ENCODE measurements around the gene PARP12.

Gene PARP12

DNA sequence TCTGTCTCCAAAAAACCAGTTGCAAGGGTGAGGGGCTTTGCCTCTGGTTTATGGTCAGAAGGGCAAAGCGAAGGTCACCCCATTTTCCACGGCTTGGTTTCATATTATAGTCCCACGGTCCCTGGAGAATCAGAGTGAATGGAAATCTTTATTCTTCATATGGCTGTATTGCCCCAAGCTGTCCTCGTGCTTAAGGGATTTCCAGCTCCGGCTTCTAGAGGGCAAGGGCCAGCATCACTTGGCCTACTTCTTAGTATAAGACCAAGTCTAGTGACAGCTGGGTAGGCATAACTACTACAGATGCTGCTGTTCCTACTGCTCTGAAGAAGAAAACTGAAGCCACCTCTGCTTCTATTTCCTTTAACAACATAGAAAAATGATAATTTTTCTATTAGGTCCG lies 63.2 kb downstream of the PARP12 start:
- H3K36me3 ChIP-seq: peaks cover 35% of the 10 kb centered on the region

DNA sequence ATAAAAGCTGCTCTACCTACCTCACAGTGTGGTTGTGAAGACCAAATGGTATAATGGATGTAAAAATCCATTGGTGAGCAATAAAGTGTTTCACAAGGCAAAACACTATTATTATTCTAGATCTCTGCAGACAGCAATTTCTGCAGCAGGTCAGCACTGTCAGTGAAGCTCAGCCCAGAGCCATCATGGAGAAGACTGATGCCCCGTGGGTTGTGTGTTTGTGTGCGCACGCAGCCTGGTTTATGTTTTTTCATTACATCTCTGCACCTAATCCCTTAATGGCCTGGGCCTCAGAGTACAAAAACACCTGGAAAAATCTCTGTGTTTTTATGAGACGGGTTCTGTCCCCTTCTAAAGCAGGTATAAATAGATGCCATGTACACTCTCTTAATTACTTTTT lies 64.2 kb downstream of the PARP12 start:
- no peaks in the 10 kb centered on the region for H3K9me3 ChIP-seq
- peaks cover 32% of the 10 kb centered on the region for H3K36me3 ChIP-seq
- no peak overlapping the region for H3K4me3 ChIP-seq (ENCODE audit: low read depth in 1 of 2, low read length in 1 of 2)
- TF ChIP-seq, protein P1, sequence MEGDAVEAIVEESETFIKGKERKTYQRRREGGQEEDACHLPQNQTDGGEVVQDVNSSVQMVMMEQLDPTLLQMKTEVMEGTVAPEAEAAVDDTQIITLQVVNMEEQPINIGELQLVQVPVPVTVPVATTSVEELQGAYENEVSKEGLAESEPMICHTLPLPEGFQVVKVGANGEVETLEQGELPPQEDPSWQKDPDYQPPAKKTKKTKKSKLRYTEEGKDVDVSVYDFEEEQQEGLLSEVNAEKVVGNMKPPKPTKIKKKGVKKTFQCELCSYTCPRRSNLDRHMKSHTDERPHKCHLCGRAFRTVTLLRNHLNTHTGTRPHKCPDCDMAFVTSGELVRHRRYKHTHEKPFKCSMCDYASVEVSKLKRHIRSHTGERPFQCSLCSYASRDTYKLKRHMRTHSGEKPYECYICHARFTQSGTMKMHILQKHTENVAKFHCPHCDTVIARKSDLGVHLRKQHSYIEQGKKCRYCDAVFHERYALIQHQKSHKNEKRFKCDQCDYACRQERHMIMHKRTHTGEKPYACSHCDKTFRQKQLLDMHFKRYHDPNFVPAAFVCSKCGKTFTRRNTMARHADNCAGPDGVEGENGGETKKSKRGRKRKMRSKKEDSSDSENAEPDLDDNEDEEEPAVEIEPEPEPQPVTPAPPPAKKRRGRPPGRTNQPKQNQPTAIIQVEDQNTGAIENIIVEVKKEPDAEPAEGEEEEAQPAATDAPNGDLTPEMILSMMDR (IDR thresholded peaks at IDR 0.05): no peak
- H3K4me1 ChIP-seq (ENCODE audit: control insufficient read depth in 1 of 2, insufficient read depth in 1 of 2, low read depth in 1 of 2, low read length in 1 of 2): no peaks in the 10 kb centered on the region
- no peaks in the 10 kb centered on the region for H3K27me3 ChIP-seq
- H3K27ac ChIP-seq: no peak overlapping the region

More for the DNA sequence above, 63.2 kb downstream of the PARP12 start:
- no peak overlapping the region for H3K4me3 ChIP-seq (ENCODE audit: low read depth in 1 of 2, low read length in 1 of 2)
- H3K27me3 ChIP-seq: no peaks in the 10 kb centered on the region
- no peaks in the 10 kb centered on the region for H3K9me3 ChIP-seq
- TF ChIP-seq, protein P1 (IDR thresholded peaks at IDR 0.05): no peak
- H3K27ac ChIP-seq: no peak overlapping the region
- no peaks in the 10 kb centered on the region for H3K4me1 ChIP-seq (ENCODE audit: control insufficient read depth in 1 of 2, insufficient read depth in 1 of 2, low read depth in 1 of 2, low read length in 1 of 2)

DNA sequence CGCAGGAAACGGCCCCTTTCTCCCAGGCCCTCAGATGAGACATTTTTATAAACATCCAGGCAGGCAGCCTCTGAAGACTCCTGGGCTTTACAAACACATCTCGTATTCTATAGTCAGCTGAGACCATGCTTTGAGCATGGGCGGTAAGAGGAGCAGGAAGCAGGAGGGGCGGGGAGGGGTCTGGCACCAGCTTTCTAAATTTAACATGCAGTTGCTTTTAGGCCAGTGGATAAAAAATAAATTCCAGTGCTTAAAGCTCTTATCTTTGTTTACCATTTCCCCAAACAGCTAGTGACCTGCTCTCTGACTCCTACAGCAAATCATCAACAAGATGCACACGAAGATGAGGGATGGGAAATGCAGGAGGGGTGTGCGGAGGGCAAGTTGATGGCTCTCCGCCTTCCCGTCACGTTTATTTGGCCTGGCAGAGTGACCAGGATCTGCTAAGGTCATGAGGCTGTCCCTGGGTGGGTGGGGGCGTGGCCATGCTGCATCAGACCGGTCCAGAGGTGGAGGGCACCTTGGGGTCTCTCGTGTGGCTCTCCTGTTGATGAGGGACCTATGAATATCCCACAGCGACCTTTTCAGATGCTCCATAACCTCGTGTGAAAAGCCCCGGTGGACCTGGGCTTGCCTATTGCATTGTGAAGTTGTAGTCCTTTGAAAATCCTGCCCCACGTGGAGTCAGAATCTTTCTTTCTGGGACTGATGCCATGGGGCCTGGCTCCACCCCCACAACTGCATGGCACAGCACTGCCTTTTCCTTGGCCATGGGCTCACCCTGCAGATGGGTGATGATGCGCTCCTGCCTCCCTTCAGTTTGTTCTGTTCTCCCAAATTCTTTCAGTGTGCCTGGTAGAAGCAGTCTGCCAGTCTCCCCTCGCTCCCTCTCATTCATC lies 67.5 kb downstream of the PARP12 start:
- H3K9me3 ChIP-seq: no peaks in the 10 kb centered on the region
- TF ChIP-seq, protein P1 (IDR thresholded peaks at IDR 0.05): no peak
- H3K27me3 ChIP-seq: no peaks in the 10 kb centered on the region
- no peak overlapping the region for H3K27ac ChIP-seq
- peaks cover 40% of the 10 kb centered on the region for H3K36me3 ChIP-seq
- no peak overlapping the region for H3K4me3 ChIP-seq (ENCODE audit: low read depth in 1 of 2, low read length in 1 of 2)
- no peaks in the 10 kb centered on the region for H3K4me1 ChIP-seq (ENCODE audit: control insufficient read depth in 1 of 2, insufficient read depth in 1 of 2, low read depth in 1 of 2, low read length in 1 of 2)

DNA sequence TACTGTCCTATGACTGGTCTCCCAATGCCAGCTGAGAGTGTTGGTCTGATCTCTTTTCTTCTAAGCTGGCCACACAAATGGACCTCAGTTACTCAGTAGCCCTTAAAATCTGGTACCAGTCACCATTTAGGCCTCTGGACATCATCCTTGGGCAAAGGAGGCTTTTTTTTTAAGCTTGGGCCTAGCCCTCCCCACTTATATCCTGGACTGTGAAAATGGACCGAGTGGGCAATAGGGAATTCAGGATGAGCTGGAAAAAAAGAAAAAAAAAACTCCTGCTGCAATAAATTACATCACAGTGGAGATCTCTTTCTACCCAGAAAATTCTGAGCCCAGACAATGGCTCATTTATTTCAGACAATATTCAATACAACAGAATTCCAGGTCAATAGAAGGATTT lies 68.4 kb downstream of the PARP12 start:
- H3K4me3 ChIP-seq (ENCODE audit: low read depth in 1 of 2, low read length in 1 of 2): no peak overlapping the region
- no peaks in the 10 kb centered on the region for H3K27me3 ChIP-seq
- no peak overlapping the region for H3K27ac ChIP-seq
- TF ChIP-seq, protein P1 (IDR thresholded peaks at IDR 0.05): no peak
- H3K36me3 ChIP-seq: peaks cover 47% of the 10 kb centered on the region
- H3K4me1 ChIP-seq (ENCODE audit: control insufficient read depth in 1 of 2, insufficient read depth in 1 of 2, low read depth in 1 of 2, low read length in 1 of 2): no peaks in the 10 kb centered on the region
- no peaks in the 10 kb centered on the region for H3K9me3 ChIP-seq

DNA sequence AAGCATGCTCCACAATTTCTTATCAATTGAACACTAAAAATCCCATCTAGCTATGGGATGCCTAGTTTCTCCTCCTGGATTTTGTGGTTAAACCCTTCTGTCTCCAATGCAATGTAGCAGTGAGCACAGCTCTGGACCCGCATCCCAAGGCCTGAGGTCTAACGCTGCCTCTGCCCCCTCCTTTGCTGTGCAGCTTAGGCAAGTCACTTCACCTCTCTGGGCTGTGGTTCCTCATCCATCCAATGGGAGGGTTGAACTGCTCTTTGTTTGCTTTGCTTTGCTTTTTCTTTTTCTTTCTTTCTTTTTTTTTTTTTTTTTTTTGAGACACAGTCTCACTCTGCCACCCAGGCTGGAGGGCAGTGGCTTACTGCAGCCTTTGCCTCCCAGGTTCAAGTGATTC lies 69.2 kb downstream of the PARP12 start:
- H3K36me3 ChIP-seq: peaks cover 49% of the 10 kb centered on the region
- no peaks in the 10 kb centered on the region for H3K9me3 ChIP-seq
- no peak overlapping the region for H3K4me3 ChIP-seq (ENCODE audit: low read depth in 1 of 2, low read length in 1 of 2)
- TF ChIP-seq, protein P1 (IDR thresholded peaks at IDR 0.05): no peak
- no peak overlapping the region for H3K27ac ChIP-seq
- no peaks in the 10 kb centered on the region for H3K4me1 ChIP-seq (ENCODE audit: control insufficient read depth in 1 of 2, insufficient read depth in 1 of 2, low read depth in 1 of 2, low read length in 1 of 2)
- no peaks in the 10 kb centered on the region for H3K27me3 ChIP-seq
